Coronary artery (tissue), 2 donors: ENCODE measurements around the gene IGF1R.

Experiments used
- DNase-seq: peaks from one replicate; pipeline ENCODE4 v3.0.0-alpha.2; 2017; ENCODE audit warnings: low spot score
- H3K27ac ChIP-seq, 2 donors: fragments of 200-600 bp; sonication (generic); one replicate each; pipeline ENCODE4 v1.5.1; 2016 to 2019
- H3K4me3 ChIP-seq: fragments of 200-600 bp; sonication (generic); 2 replicates; pipeline ENCODE4 v1.5.1; 2016; ENCODE audit warnings: mild to moderate bottlenecking, moderate library complexity
- CTCF ChIP-seq: fragments of 200-600 bp; sonication (generic); IDR thresholded peaks from one replicate; pipeline ENCODE4 v1.5.1; 2019; ENCODE audit warnings: antibody characterized with exemption

The IGF1R gene

GRCh38 chr15:98923579-98923978 is 275.2 kb downstream of the IGF1R start:
- H3K27ac ChIP-seq, result peak overlapping the region in 1 of 2 donors; percentile 46
- no peak for TF ChIP-seq CTCF

DNA sequence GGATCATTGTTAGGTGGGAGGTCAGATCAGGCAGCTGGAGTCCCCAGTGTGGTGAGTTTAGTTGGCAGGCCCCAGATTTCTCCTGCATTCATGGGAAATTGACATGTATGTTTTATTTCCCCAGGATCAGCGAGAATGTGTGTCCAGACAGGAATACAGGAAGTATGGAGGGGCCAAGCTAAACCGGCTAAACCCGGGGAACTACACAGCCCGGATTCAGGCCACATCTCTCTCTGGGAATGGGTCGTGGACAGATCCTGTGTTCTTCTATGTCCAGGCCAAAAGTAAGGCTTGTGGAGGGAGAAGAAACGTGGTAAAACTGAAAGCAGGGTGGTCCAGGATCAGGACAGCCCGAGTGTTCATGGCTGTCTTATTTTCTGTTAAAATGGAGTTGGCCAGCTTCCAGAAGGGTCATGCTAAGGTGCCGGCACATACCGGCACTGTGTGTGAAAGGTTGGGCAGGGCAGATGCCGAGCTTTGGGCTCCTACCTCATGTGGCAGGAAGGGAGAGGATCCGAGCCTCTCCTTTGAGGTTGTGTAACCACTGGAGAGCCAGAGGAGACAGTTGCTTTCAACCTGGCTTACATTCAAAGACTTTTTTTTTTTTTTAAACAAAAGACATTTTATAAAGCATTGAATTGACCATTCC is 276.2 kb downstream of the IGF1R start:
- TF ChIP-seq CTCF, result no peak
- Histone ChIP-seq H3K4me3 (no peak overlapping the region), H3K27ac (peak overlapping the region in 1 of 2 donors; percentile 46)
- DNase-seq, result no peak

More at GRCh38 chr15:98923579-98923978, 275.2 kb downstream of the IGF1R start:
- no peak for DNase-seq
- H3K4me3 ChIP-seq, result no peak overlapping the region

- H3K27ac ChIP-seq, result peak overlapping the region in 1 of 2 donors; percentile 12
- no peak for TF ChIP-seq CTCF
- no peak overlapping the region for H3K4me3 ChIP-seq
- DNase-seq, result no peak
Observed at GRCh38 chr15:98926236-98926635, 277.9 kb downstream of the IGF1R start.

DNA sequence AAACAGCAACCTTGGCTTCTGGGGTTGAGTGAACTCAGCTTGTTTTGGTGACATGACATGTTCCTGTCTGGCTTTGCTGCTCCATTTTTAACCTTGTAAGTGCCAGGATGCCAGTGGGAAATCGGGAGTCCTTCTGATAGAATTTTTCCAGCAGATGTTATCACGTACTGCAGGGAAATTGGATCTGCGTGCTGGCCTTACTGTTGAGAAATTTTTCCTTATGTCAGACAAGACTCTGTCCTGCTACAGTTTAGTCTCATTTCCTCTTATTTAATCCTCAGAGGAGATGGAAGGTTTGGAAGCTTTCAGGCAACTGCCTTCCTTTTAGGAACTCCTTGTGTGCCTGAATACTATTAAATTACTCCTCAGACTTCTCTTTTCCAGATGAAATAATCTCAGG is 278.7 kb downstream of the IGF1R start:
- Histone ChIP-seq H3K4me3 (no peak overlapping the region), H3K27ac (peak overlapping the region; percentile 12 to 79)
- no peak for TF ChIP-seq CTCF
- DNase-seq, result no peak

GRCh38 chr15:98927996-98928395 is 279.7 kb downstream of the IGF1R start:
- Histone ChIP-seq H3K27ac (peak overlapping the region; percentile 12 to 79), H3K4me3 (no peak overlapping the region)
- no peak for DNase-seq
- no peak for TF ChIP-seq CTCF

DNA sequence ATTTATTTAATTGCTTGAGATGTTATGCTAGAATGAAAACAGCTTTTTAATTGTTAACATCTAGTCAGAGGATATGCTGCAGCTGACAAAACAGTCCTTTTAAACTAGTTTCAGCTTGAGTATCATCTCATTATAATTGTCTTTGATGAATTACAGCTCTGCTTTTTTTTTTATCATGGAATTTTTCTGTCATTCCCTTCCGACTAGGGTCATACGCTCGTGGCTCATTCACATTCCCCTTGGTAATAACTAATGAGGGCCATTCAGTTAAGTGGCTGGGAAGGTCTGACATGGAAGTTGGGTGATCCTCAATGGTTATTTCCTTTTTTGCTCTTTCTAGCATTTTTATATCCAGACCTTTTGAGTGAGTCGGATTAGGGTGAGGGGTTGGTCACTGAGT is 282.2 kb downstream of the IGF1R start:
- Histone ChIP-seq H3K4me3 (no peak overlapping the region), H3K27ac (no peak overlapping the region)
- no peak for TF ChIP-seq CTCF
- DNase-seq, result no peak

- H3K4me3 ChIP-seq, result no peak overlapping the region
- H3K27ac ChIP-seq, result no peak overlapping the region
- no peak for DNase-seq
- no peak for TF ChIP-seq CTCF
Observed at GRCh38 chr15:98931004-98931403, 282.7 kb downstream of the IGF1R start.
